Activated CD8-positive, alpha-beta memory T cell treated with anti-CD3 and anti-CD28 coated beads, Interleukin-2, amount 50 U/mL, for 48 hours (primary cell): ENCODE data around the gene NAPEPLD.
"Not testable (repeated sequence)": the region's sequence is repeated elsewhere in the genome, so short reads cannot be mapped to it uniquely, and the experiment has no call there.

Experiments
- DNase-seq: peaks from one replicate; pipeline ENCODE4 v3.0.0-alpha.2; 2020

The NAPEPLD gene

DNA sequence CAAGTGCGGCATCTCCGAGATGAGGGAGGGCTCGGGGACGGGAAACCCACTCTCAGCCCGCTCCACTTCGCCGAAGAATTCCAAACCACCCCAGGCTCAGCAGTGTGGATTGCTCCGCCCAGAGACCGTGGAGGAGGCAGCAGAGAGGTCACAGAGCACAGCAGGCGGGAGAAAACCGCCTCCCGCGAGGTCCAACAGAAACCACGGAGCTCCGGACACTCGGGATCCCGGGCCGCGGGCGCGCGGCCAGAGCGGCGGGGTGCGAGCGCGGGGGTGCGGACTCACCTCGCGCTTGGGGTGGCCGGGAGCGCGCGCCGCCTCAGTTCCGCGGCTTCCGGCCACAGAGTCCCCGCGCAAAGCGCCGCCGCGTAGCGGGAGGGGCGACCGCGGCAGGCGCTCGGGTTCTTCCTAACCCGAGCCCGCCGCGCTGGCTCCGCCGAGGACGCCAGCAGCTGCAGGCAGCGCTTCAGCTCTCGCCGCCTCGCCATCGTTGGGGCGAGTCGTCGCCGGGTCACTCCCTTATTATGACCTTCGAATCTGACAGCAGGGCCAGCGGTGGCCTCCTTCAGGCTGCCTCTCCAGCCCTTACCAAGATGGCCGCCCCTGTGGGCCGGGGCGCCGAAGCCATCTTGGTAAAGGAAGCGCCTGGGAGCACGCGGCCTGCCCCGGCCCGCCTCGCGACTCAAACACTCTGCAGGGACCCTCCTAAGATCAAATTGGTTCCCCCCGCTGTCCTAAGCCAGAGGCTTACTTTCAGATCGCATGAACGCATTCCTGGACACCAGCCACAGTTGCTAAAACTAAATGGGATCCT lies at the start of gene NAPEPLD:
Gene NAPEPLD, minus strand, starts transcription at position 106 of the 814 bp plus-strand sequence. CDS start 20,323 bp downstream, outside the sequence.
- peak; percentile 85 for DNase-seq

DNA sequence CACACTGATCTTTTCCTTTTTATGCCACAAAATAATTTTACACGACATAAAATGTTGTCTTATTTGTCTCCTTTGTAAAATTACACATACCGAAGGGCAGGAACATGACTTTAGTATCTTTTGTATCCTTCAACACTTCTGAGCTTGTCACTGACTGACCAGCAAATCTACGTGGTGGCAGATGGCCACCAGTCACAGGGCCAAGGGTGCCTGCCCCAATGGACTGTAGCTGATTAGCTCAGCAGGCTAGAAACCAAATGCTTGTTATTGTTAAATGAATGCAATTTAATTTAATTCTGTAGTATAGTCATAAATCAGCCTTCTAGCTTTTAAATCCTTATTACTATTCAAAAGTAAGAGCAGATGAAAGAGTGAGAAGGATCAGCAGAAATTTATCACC lies 49.2 kb upstream of the NAPEPLD start:
- DNase-seq = not testable (repeated sequence)

GRCh38 chr7:103195364-103195763 lies 46.5 kb upstream of the NAPEPLD start:
- DNase-seq = not testable (repeated sequence)

GRCh38 chr7:103172415-103173146 lies 23.7 kb upstream of the NAPEPLD start:
- not testable (repeated sequence) for DNase-seq

GRCh38 chr7:103171695-103172414 lies 23.0 kb upstream of the NAPEPLD start:
- DNase-seq = not testable (repeated sequence)

DNA sequence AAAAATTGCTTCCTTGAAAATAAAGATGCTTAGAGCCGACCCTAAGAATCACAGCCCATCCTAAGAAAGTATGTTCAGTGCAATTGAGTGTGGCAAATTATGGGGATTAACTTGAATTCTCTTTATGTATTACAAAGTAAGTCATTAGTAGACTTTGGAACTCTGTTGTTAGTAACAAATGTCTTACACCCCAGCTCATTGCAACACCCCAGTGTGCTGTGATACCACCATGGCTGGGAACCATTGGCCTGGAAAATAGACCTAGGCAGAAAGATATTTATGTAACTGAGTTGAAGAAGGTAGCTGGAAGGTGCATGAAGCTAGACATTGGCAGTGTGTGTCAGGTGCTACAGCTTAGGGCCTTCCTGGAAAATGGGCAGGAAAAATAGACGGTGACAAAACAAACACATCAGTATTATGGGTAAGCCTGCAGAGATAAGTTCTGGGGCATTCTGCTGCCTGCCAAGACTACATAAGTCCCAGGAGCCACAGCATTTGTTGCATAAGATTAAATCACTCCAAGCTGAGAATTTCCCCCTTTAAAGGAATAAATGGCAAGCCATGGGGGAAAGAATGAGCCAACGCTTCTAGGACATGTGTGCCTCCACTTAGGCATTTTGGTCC lies 18.1 kb upstream of the NAPEPLD start:
- not testable (repeated sequence) for DNase-seq

DNA sequence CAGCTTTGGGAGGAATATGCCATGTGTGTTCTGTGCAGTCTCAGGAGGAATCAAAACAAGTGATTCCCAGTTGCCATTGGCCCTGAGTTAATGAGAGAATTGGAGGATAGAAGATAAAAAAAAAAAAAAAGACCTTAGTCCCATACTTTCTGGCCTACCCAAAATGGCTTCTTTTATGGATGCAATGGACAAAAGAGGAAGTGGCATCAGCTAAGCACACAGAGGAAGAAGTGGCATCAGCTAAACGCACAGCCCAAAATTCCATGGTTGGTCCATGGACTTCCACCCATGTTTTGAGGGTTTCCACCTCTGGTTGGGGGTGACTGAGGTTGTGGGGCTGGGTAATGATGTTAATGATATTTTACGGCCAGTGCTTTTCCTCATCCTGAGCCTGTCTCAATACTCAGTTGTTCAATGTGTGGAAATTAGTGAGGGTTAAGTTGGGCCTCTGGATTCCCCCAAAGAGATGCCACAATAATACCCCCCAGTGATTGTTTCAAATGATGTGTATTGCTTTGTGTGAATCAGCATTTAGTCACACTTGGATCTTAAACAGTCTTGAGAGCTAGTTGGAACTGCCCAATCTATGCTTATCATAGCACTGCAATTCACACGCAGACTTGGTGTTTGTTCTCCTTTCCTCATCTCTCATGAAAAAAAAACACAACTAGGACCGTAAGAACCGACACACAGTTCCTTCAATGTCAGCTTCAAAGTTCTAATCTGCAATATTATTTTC lies 14.4 kb upstream of the NAPEPLD start:
- not testable (repeated sequence) for DNase-seq

DNA sequence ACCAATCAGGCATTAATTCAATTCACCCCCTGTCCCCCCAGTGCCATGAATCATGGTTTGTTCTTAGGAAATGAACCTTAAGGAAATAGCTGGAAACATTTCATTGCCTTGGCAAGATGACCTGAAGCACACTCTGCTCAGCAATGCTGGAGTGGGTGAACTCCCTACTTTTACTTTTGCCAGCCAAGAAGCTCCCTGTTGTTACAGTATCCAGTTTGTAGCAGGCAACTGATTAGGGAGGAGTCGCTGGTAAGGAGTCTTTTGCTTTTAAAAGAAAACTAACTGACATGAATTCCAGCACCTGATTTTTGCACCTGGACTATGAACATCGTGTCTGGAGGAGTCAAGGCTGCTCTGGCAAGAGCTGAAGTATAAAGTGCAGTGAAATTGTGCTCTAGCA lies 13.7 kb upstream of the NAPEPLD start:
- not testable (repeated sequence) for DNase-seq

DNA sequence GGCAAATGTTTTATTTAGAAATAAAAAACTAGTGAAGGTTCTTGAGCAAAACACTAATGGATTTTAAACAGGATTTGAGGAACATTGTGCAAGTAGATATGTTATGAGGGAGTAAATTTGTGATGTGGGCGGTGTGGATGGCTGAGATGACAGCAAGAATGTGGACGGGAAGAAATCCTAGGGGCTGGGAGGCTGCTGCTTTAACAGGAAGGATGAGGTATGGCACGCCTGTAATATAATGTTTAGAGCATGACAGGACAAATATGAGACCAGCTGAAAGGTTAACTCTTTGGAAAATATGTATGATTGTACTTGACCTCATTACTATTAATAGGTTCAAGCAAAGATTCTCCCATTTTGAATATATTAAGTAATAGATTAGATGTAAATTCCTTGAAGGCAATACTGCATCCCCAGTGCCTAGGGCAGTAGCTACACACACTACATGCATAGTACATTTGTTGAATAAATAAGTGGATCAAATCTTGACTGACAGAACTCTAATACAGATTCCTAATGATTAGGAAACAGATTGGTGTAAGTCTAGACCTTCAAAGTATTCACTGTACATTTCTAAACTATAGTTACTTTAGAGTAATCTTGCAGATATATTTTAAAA lies 13.2 kb upstream of the NAPEPLD start:
- not testable (repeated sequence) for DNase-seq

- not testable (repeated sequence) for DNase-seq
These were observed 10.2 kb upstream of the NAPEPLD start for GRCh38 chr7:103159072-103159471.

DNA sequence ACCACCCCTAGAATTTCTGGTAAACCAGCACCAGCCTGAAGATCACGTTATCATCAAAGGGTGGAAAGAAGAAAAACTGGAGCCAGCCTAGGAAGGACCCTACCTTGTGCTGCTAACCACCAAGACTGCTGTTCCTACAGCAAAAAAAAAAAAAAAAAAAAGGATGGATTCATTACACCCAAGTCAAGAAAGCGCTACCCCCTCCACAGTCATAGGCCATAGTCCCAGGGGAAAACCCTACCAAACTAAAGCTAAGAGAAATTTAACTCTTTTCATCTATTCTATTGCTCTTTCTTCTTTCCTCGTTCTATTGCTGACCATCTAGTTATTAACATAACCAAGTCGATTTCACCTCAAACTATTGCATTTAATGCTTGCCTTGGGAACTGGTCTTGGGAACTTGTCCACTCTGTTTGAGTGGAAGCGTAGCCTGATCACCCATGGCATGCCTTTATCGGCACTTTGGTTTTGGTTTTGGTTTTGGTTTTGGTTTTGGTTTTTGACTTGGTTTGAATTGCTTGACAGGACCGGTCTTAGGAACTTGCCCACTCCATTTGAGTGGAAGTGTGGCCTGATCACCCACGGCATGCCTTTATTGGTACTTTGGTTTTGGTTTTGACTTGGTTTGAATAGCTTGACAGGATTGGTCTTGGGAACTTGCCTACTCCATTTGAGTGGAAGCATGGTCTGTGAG lies 6.6 kb upstream of the NAPEPLD start:
- DNase-seq = not testable (repeated sequence)

- no peak for DNase-seq
These were observed 5.1 kb upstream of the NAPEPLD start for GRCh38 chr7:103154042-103154441.

DNA sequence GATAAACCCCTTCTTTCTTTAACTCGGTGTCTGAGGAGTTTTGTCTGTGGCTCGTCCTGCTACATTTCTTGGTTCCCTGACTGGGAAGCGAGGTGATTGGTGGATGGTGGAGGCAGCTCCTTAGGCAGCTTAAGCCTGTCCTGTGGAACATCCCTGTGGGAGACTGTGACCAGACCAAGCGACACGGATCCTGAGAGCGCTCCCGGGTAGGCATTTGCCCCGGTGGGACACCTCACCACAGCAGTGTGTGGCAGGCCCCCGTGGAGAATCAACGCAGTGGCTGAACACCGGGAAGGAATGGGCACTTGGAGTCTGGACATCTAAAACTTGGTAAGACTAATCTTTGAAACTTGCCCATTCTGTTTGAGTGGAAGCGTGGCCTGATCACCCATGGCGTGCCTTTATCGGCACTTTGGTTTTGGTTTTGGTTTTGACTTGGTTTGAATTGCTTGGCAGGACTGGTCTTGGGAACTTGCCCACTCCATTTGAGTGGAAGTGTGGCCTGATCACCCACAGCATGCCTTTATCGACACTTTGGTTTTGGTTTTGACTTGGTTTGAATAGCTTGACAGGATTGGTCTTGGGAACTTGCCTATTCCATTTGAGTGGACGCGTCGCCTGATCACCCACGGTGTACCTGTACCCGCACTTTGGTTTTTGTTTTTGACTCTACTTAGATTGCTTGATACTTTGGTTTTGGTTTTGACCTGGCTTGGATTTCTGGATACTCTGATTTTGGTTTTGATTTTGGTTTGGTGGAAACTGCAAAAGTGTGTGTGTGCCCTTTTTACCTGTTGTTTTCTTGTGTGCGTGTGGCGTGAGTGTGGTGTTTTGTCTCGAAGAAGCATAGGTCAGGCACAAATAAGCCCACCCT lies 4.1 kb upstream of the NAPEPLD start:
- not testable (repeated sequence) for DNase-seq

- not testable (repeated sequence) for DNase-seq
These were observed 3.2 kb upstream of the NAPEPLD start for GRCh38 chr7:103151993-103152676.

DNA sequence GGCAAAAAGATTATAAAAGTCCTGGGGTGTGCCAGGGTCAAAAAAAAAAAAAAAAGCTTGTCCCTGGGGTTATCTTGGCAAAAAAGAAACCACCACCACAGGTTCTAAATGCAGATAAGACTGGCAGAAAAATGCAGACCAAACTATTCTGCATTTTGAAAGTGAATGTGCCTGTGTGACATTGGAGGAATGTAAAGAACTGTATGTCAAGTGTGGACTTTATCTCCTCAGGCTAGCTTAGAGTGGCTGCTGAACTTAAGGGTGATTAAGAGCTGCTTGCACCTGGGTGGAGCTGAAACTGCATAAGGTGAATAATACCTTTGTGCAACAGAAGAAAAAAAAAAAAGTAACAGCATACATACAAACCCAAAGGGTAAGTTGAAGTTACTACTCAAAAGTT lies 1.3 kb upstream of the NAPEPLD start:
- DNase-seq = no peak

DNA sequence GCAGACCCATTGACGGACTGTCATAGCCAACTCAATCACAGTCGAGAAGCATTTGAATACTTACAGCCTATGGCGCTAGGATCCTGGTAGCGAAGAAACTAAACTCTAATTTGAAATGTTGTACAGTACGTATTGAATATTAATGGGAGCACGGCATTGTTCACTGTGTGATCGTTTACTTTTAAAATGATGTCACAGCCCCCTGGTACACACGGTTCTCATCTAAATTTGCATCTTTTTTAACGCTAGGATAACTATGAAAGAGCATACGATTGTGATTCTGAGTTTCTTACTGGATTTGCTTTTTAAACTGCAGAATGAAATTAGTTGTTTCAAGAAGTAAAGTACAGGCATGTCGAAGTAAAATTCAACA lies 895 bp upstream of the NAPEPLD start:
- DNase-seq = no peak

GRCh38 chr7:103148131-103148993 lies 537 bp downstream of the NAPEPLD start:
- no peak for DNase-seq

- DNase-seq = not testable (repeated sequence)
These were observed 4.1 kb downstream of the NAPEPLD start for GRCh38 chr7:103144754-103145153.
